GM23248 (cell line): ENCODE data around the gene G6PC2. TPM values are rescaled to one million over a fixed set of nuclear protein-coding genes. Genes with fewer than 3 reads are reported as not detected.

Source experiments
- DNase-seq: peaks from one replicate; pipeline ENCODE4 v3.0.0-alpha.2; 2015
- H2AFZ ChIP-seq: fragments of 200-600 bp; sonication (generic); 2 replicates; pipeline ENCODE4 v1.6.1; 2016; ENCODE audit warnings: antibody characterized with exemption
- H3F3A ChIP-seq: fragments of 200-600 bp; sonication (generic); 2 replicates; pipeline ENCODE4 v1.6.1; 2016; ENCODE audit warnings: mild to moderate bottlenecking, antibody characterized with exemption, mixed run types; ENCODE audit not compliant: insufficient read depth
- H3K27ac ChIP-seq: fragments of 200-600 bp; sonication (generic); 2 replicates; pipeline ENCODE4 v1.5.1; 2016; ENCODE audit warnings: mild to moderate bottlenecking
- H3K27me3 ChIP-seq: fragments of 200-600 bp; sonication (generic); replicated peaks from 2 replicates; pipeline ENCODE4 v1.6.1; 2016; ENCODE audit warnings: mild to moderate bottlenecking; ENCODE audit not compliant: insufficient read depth
- H3K36me3 ChIP-seq: fragments of 200-600 bp; sonication (generic); 2 replicates; pipeline ENCODE4 v1.6.1; 2016; ENCODE audit warnings: low read depth, mild to moderate bottlenecking
- H3K4me1 ChIP-seq: fragments of 200-600 bp; sonication (generic); 2 replicates; pipeline ENCODE4 v1.6.1; 2016; ENCODE audit warnings: mild to moderate bottlenecking; ENCODE audit not compliant: insufficient read depth
- H3K4me2 ChIP-seq: fragments of 200-600 bp; sonication (generic); one replicate; pipeline ENCODE4 v1.6.1; 2016; ENCODE audit warnings: mild to moderate bottlenecking; ENCODE audit not compliant: unreplicated experiment
- H3K4me3 ChIP-seq: fragments of 200-600 bp; sonication (generic); 2 replicates; pipeline ENCODE4 v1.5.1; 2016; ENCODE audit warnings: mild to moderate bottlenecking
- H3K79me2 ChIP-seq: fragments of 200-600 bp; sonication (generic); 2 replicates; pipeline ENCODE4 v1.6.1; 2016; ENCODE audit warnings: mild to moderate bottlenecking; ENCODE audit not compliant: insufficient read depth
- H3K9ac ChIP-seq: fragments of 200-600 bp; sonication (generic); 2 replicates; pipeline ENCODE4 v1.6.1; 2016; ENCODE audit warnings: mild to moderate bottlenecking
- H3K9me2 ChIP-seq: fragments of 200-600 bp; sonication (generic); 2 replicates; pipeline ENCODE4 v1.6.1; 2016; ENCODE audit warnings: mixed run types, mild to moderate bottlenecking, moderate library complexity; ENCODE audit not compliant: insufficient read depth
- H3K9me3 ChIP-seq: fragments of 200-600 bp; sonication (generic); one replicate; pipeline ENCODE4 v1.6.1; 2017; ENCODE audit warnings: low read depth
- H4K20me1 ChIP-seq: fragments of 200-600 bp; sonication (generic); 2 replicates; pipeline ENCODE4 v1.6.0; 2016; ENCODE audit not compliant: insufficient read depth
- EZH2 ChIP-seq: fragments of 200-600 bp; sonication (generic); IDR thresholded peaks from 2 replicates; pipeline ENCODE4 v1.6.1; 2018; ENCODE audit warnings: antibody characterized with exemption, mild to moderate bottlenecking; ENCODE audit not compliant: insufficient read depth, poor library complexity, severe bottlenecking
- EZH2phosphoT487 ChIP-seq: fragments of 200-600 bp; sonication (generic); IDR thresholded peaks from 2 replicates; pipeline ENCODE4 v1.6.1; 2018; ENCODE audit warnings: antibody characterized with exemption, moderate library complexity, mild to moderate bottlenecking, low read depth; ENCODE audit not compliant: insufficient read depth
- WGBS, 2 experiments: methylation state at CpG; one replicate each; pipeline ENCODE4 v1.1.6; 2015 to 2017; ENCODE audit warnings: low lambda C conversion rate in 2 of 2, low coverage in 1 of 2; ENCODE audit errors: missing lambda C conversion rate in 2 of 2; 5-methylcytosine and 5-hydroxymethylcytosine counted together
- in situ Hi-C: fragments of 300-500 bp; cut with MboI; formaldehyde crosslinking; loops from 2 replicates; pipeline ENCODE4 v1.15.0; 2020
- polyA plus RNA-seq: library from polyadenylated mRNA; unstranded; fragments of >200 nt; fragmentation: Nextera tagmentation; extraction: Ambion mirVana; gene quantifications from 2 replicates; pipeline ENCODE4 v1.2.1, GENCODE V29; 2016
- total RNA-seq: library from RNA; depleted of rRNA; stranded (reverse); fragments of >200 nt; shearing (Covaris generic); gene quantifications from 2 replicates; pipeline ENCODE4 v1.2.3, GENCODE V29; 2014

G6PC2 gene
- total and polyA plus RNA-seq, 2 experiments from 2014 or later: not detected

GRCh38 chr2:168913495-168913894 lies 12.4 kb downstream of the G6PC2 start:
- no peaks in the 10 kb centered on the region for H4K20me1 ChIP-seq
- TF ChIP-seq EZH2 (no peak), EZH2phosphoT487 (no peak)
- no peaks in the 10 kb centered on the region for H3F3A ChIP-seq
- no peak overlapping the region; the same call in 1 of the 2 replicates for H3K4me3 ChIP-seq
- no peaks in the 10 kb centered on the region for H3K9me2 ChIP-seq
- no peak overlapping the region for H2AFZ ChIP-seq
- no peaks in the 10 kb centered on the region for H3K79me2 ChIP-seq
- H3K9me3 ChIP-seq: no peaks in the 10 kb centered on the region
- no peak overlapping the region for H3K4me2 ChIP-seq
- no peak overlapping the region for H3K27ac ChIP-seq
- H3K36me3 ChIP-seq: no peaks in the 10 kb centered on the region
- 95 to 97% methylated on average over 4 of the region's 4 CpGs for WGBS, 2 experiments
- no peak overlapping the region for H3K9ac ChIP-seq
- peaks cover 64% of the 10 kb centered on the region for H3K27me3 ChIP-seq
- H3K4me1 ChIP-seq: no peaks in the 10 kb centered on the region
- in situ Hi-C loops: loop anchor here (10.0 to 25.0 kb wide), 2 partner anchors 139 to 576 kb away; no protein-coding TSS in a partner anchor
- no peak for DNase-seq

- H3K36me3 ChIP-seq: no peaks in the 10 kb centered on the region
These were observed 14.6 kb downstream of the G6PC2 start for GRCh38 chr2:168915441-168916330.

GRCh38 chr2:168916331-168916675 lies 15.2 kb downstream of the G6PC2 start:
- in situ Hi-C loops: loop anchor here (10.0 to 25.0 kb wide), 2 partner anchors 142 to 579 kb away; no protein-coding TSS in a partner anchor
- WGBS, 2 experiments: 50 to 54% methylated on average over 4 of the region's 4 CpGs
- H3K9me3 ChIP-seq: no peaks in the 10 kb centered on the region

More at GRCh38 chr2:168915441-168916330, 14.6 kb downstream of the G6PC2 start:
- H2AFZ ChIP-seq: no peak overlapping the region
- no peaks in the 10 kb centered on the region for H4K20me1 ChIP-seq
- peaks cover 61% of the 10 kb centered on the region for H3K27me3 ChIP-seq
- no peak for TF ChIP-seq EZH2
- no peak for TF ChIP-seq EZH2phosphoT487
- H3K9me2 ChIP-seq: no peaks in the 10 kb centered on the region
- H3K9me3 ChIP-seq: no peaks in the 10 kb centered on the region
- no peaks in the 10 kb centered on the region for H3K4me1 ChIP-seq
- H3K4me2 ChIP-seq: no peak overlapping the region
- no peaks in the 10 kb centered on the region for H3F3A ChIP-seq
- no peak for DNase-seq
- WGBS, 2 experiments: 61 to 71% methylated on average over 3 of the region's 3 CpGs
- no peak overlapping the region for H3K4me3 ChIP-seq
- H3K79me2 ChIP-seq: no peaks in the 10 kb centered on the region
- H3K27ac ChIP-seq: no peak overlapping the region
- no peak overlapping the region for H3K9ac ChIP-seq
- in situ Hi-C loops: loop anchor here (10.0 to 25.0 kb wide), 2 partner anchors 141 to 578 kb away; no protein-coding TSS in a partner anchor

GRCh38 chr2:168920504-168921157 lies 19.5 kb downstream of the G6PC2 start:
- H2AFZ ChIP-seq: no peak overlapping the region
- no peak for TF ChIP-seq EZH2phosphoT487
- TF ChIP-seq EZH2: no peak
- DNase-seq: peak; percentile 57
- H3K27me3 ChIP-seq: peaks cover 30% of the 10 kb centered on the region; the same call in 1 of the 2 replicates
- no peaks in the 10 kb centered on the region for H3F3A ChIP-seq
- H3K9ac ChIP-seq: no peak overlapping the region
- H3K9me2 ChIP-seq: no peaks in the 10 kb centered on the region
- H3K36me3 ChIP-seq: no peaks in the 10 kb centered on the region
- in situ Hi-C loops: loop anchor here (25.0 kb wide), 1 partner anchor 583 kb away; no protein-coding TSS in a partner anchor
- 7 to 17% methylated on average over 4 of the region's 4 CpGs for WGBS, 2 experiments
- no peaks in the 10 kb centered on the region for H3K9me3 ChIP-seq
- H3K4me1 ChIP-seq: no peaks in the 10 kb centered on the region
- no peak overlapping the region for H3K27ac ChIP-seq
- no peaks in the 10 kb centered on the region for H3K79me2 ChIP-seq
- H4K20me1 ChIP-seq: no peaks in the 10 kb centered on the region
- no peak overlapping the region for H3K4me2 ChIP-seq
- H3K4me3 ChIP-seq: no peak overlapping the region

More at GRCh38 chr2:168916331-168916675, 15.2 kb downstream of the G6PC2 start:
- Histone ChIP-seq H3K4me1 (no peaks in the 10 kb centered on the region), H3K4me3 (no peak overlapping the region), H3K79me2 (no peaks in the 10 kb centered on the region), H3K9ac (no peak overlapping the region), H2AFZ (no peak overlapping the region), H3K27me3 (peaks cover 55% of the 10 kb centered on the region), H3F3A (no peaks in the 10 kb centered on the region), H3K36me3 (no peaks in the 10 kb centered on the region), H4K20me1 (no peaks in the 10 kb centered on the region), H3K9me2 (no peaks in the 10 kb centered on the region), H3K27ac (no peak overlapping the region), H3K4me2 (no peak overlapping the region)
- TF ChIP-seq EZH2 (no peak), EZH2phosphoT487 (no peak)
- DNase-seq: no peak
